Osteoblast (primary cell): ENCODE measurements around the gene CD101. TPM values are rescaled to one million over a fixed set of nuclear protein-coding genes. Genes with fewer than 3 reads are reported as not detected.

ENCODE experiments used
- DNase-seq: peaks from one replicate; pipeline ENCODE4 v3.0.0; 2011; ENCODE audit warnings: low spot score, mixed read lengths; ENCODE audit not compliant: insufficient read length; ENCODE audit errors: missing footprints
- H2AFZ ChIP-seq: 2 replicates; pipeline ENCODE4 v1.6.0; 2011; ENCODE audit warnings: mild to moderate bottlenecking, low read length
- H3K27ac ChIP-seq: 2 replicates; pipeline ENCODE4 v1.5.1; 2011; ENCODE audit warnings: mild to moderate bottlenecking, low read depth, low read length, moderate library complexity
- H3K27me3 ChIP-seq: 2 replicates; pipeline ENCODE4 v1.6.0; 2012; ENCODE audit warnings: mild to moderate bottlenecking, control low read depth, inconsistent platforms, low read length, moderate library complexity; ENCODE audit not compliant: insufficient read depth
- H3K36me3 ChIP-seq: 2 replicates; pipeline ENCODE4 v1.5.1; 2011; ENCODE audit warnings: mild to moderate bottlenecking, low read length, control low read depth, moderate library complexity; ENCODE audit not compliant: insufficient read depth
- H3K4me1 ChIP-seq: 2 replicates; pipeline ENCODE4 v1.5.1; 2011; ENCODE audit warnings: mild to moderate bottlenecking, low read length, control low read depth, moderate library complexity; ENCODE audit not compliant: insufficient read depth
- H3K4me2 ChIP-seq: 2 replicates; pipeline ENCODE4 v1.6.0; 2011; ENCODE audit warnings: mild to moderate bottlenecking, low read length; ENCODE audit not compliant: insufficient read depth
- H3K4me3 ChIP-seq: fragments of 200-600 bp; sonication (generic); 3 replicates; pipeline ENCODE4 v1.5.1; 2012; ENCODE audit warnings: mild to moderate bottlenecking, low read length, inconsistent platforms; ENCODE audit not compliant: insufficient read depth
- H3K79me2 ChIP-seq: 2 replicates; pipeline ENCODE4 v1.6.0; 2012; ENCODE audit warnings: mild to moderate bottlenecking, low read length, control low read depth, inconsistent platforms; ENCODE audit not compliant: insufficient read depth
- H3K9me3 ChIP-seq: 2 replicates; pipeline ENCODE4 v1.5.1; 2011; ENCODE audit warnings: low read depth, low read length, control low read depth
- H4K20me1 ChIP-seq: 2 replicates; pipeline ENCODE4 v1.6.0; 2012; ENCODE audit warnings: mild to moderate bottlenecking, low read length, control low read depth; ENCODE audit not compliant: insufficient read depth
- total RNA-seq: library from RNA; depleted of rRNA; stranded (reverse); fragments of >200 nt; gene quantifications from 2 replicates; pipeline ENCODE4 v1.2.3, GENCODE V29; 2012
- TF ChIP-seq, protein P1 (sequence below): IDR thresholded peaks from 2 replicates; pipeline ENCODE4 v1.5.1; 2011; ENCODE audit warnings: mild to moderate bottlenecking, low read depth, low read length, moderate library complexity; ENCODE audit errors: extremely low read depth

CD101 gene
- total RNA-seq, 1 donor = under 0.01 TPM

DNA sequence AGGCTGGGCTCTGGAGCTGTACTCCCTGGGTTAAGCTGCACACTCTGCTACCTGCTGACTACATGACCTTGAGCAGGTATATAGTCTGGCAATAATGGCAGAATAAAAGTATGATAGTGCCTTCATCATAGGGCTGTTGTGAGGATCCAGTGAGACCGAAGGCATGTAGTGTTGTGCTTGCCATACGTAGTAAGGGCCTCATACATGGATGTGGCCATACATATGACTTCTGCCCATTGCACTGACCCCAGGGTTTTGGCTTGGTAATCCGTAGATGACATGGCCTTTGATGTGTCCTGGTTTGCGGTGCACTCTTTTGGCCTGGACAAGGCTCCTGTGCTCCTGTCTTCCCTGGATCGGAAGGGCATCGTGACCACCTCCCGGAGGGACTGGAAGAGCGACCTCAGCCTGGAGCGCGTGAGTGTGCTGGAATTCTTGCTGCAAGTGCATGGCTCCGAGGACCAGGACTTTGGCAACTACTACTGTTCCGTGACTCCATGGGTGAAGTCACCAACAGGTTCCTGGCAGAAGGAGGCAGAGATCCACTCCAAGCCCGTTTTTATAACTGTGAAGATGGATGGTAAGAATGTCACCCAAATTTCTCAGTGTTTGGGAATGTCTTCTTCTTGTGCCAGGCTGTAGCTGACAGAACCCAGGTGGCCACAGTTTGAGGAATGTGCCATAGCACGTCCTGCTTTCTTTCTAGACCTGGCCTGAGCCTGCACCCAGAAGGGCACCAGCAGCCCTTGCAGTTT is 17.0 kb upstream of the CD101 start:
- Histone ChIP-seq H3K4me1 (peaks cover 9% of the 10 kb centered on the region), H2AFZ (no peak overlapping the region), H4K20me1 (no peaks in the 10 kb centered on the region), H3K27me3 (no peaks in the 10 kb centered on the region), H3K4me2 (no peak overlapping the region), H3K27ac (no peak overlapping the region), H3K9me3 (no peaks in the 10 kb centered on the region), H3K36me3 (no peaks in the 10 kb centered on the region), H3K79me2 (no peaks in the 10 kb centered on the region), H3K4me3 (no peak overlapping the region)
- no peak for DNase-seq
- TF ChIP-seq, protein P1, sequence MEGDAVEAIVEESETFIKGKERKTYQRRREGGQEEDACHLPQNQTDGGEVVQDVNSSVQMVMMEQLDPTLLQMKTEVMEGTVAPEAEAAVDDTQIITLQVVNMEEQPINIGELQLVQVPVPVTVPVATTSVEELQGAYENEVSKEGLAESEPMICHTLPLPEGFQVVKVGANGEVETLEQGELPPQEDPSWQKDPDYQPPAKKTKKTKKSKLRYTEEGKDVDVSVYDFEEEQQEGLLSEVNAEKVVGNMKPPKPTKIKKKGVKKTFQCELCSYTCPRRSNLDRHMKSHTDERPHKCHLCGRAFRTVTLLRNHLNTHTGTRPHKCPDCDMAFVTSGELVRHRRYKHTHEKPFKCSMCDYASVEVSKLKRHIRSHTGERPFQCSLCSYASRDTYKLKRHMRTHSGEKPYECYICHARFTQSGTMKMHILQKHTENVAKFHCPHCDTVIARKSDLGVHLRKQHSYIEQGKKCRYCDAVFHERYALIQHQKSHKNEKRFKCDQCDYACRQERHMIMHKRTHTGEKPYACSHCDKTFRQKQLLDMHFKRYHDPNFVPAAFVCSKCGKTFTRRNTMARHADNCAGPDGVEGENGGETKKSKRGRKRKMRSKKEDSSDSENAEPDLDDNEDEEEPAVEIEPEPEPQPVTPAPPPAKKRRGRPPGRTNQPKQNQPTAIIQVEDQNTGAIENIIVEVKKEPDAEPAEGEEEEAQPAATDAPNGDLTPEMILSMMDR = no peak

DNA sequence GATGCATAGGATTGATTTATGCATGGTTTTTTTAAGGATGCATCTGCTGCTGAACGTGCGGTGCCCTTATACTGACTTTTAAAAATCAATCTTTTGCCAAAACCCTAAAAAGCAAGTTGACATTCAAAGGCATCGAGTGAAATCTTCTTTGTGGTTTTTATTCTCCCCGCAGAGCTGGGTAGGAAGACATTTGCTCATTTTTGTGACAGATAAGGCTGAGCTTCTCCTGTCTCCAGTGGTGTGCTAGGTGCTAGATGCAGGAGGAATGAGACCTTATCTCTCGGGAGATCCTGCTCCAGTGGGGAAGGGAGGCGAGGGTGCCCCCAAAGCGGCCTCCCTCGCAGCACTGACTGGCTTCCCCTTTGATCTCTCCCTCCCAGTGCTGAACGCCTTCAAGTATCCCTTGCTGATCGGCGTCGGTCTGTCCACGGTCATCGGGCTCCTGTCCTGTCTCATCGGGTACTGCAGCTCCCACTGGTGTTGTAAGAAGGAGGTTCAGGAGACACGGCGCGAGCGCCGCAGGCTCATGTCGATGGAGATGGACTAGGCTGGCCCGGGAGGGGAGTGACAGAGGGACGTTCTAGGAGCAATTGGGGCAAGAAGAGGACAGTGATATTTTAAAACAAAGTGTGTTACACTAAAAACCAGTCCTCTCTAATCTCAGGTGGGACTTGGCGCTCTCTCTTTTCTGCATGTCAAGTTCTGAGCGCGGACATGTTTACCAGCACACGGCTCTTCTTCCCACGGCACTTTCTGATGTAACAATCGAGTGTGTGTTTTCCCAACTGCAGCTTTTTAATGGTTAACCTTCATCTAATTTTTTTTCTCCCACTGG is 14.9 kb upstream of the CD101 start:
- no peaks in the 10 kb centered on the region for H3K79me2 ChIP-seq
- no peak overlapping the region for H3K4me2 ChIP-seq
- no peaks in the 10 kb centered on the region for H4K20me1 ChIP-seq
- TF ChIP-seq, protein P1 = no peak
- DNase-seq = no peak
- H3K36me3 ChIP-seq = no peaks in the 10 kb centered on the region
- H2AFZ ChIP-seq = no peak overlapping the region
- no peaks in the 10 kb centered on the region for H3K27me3 ChIP-seq
- no peak overlapping the region for H3K4me3 ChIP-seq
- H3K4me1 ChIP-seq = peaks cover 20% of the 10 kb centered on the region
- H3K9me3 ChIP-seq = no peaks in the 10 kb centered on the region
- no peak overlapping the region for H3K27ac ChIP-seq

DNA sequence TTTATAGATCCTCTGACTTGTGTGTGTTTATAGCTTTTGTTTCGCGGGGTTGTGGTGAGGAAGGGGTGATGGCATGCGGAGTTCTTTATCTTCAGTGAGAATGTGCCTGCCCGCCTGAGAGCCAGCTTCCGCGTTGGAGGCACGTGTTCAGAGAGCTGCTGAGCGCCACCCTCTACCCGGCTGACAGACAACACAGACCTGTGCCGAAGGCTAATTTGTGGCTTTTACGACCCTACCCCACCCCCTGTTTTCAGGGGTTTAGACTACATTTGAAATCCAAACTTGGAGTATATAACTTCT is 14.4 kb upstream of the CD101 start:
- no peaks in the 10 kb centered on the region for H3K9me3 ChIP-seq
- DNase-seq = no peak
- H3K4me1 ChIP-seq = peaks cover 20% of the 10 kb centered on the region
- H3K27ac ChIP-seq = no peak overlapping the region
- TF ChIP-seq, protein P1 = no peak
- no peak overlapping the region for H3K4me2 ChIP-seq
- H3K79me2 ChIP-seq = no peaks in the 10 kb centered on the region
- H2AFZ ChIP-seq = no peak overlapping the region
- H3K4me3 ChIP-seq = no peak overlapping the region
- no peaks in the 10 kb centered on the region for H3K27me3 ChIP-seq
- H3K36me3 ChIP-seq = no peaks in the 10 kb centered on the region
- no peaks in the 10 kb centered on the region for H4K20me1 ChIP-seq

DNA sequence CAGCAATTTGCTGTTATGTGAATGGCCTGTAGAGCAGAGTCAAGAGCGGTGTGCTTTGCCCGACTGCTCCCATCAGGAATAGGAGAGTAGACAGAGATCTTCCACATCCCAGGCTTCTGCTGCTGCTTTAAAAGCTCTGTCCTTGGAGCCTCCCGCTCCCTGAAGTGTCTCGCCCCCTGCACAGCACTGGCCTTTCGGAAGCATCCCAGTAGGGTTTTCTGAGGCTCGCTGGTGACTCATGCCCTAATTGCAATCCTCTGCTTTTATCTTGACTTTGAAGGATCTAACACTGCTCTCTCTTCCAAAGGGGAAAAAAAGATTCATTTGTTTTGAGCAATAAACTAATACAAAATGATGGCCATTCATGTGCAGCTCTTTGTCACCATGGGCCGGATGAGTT is 13.3 kb upstream of the CD101 start:
- H3K27ac ChIP-seq = peak overlapping the region; percentile 32
- no peak overlapping the region for H3K4me3 ChIP-seq
- H3K36me3 ChIP-seq = no peaks in the 10 kb centered on the region
- no peak for DNase-seq
- H2AFZ ChIP-seq = no peak overlapping the region
- no peaks in the 10 kb centered on the region for H3K79me2 ChIP-seq
- peaks cover 20% of the 10 kb centered on the region for H3K4me1 ChIP-seq
- H3K4me2 ChIP-seq = no peak overlapping the region
- no peaks in the 10 kb centered on the region for H4K20me1 ChIP-seq
- H3K9me3 ChIP-seq = no peaks in the 10 kb centered on the region
- H3K27me3 ChIP-seq = no peaks in the 10 kb centered on the region
- TF ChIP-seq, protein P1 = no peak
